Ovary (tissue), 3 donors: ENCODE data around the gene RASA3.

ENCODE experiments used
- CTCF ChIP-seq, 3 donors: fragments of 450-650 bp in 2 of 3; fragments of 200-600 bp in 1 of 3; IDR thresholded peaks; one replicate each; pipeline versions ENCODE4 v1.5.1 to v1.8.0; 2016 to 2022; ENCODE audit warnings: antibody characterized with exemption in 3 of 3, mild to moderate bottlenecking in 1 of 3
- POLR2A ChIP-seq: fragments of 450-650 bp; IDR thresholded peaks from one replicate; pipeline ENCODE4 v1.6.1; 2017; ENCODE audit warnings: antibody characterized with exemption, mild to moderate bottlenecking, moderate library complexity
- donor health status: DM: no; HTN: no; CAD: no.

GRCh38 chr13:114112826-114113322 is 19.5 kb downstream of the RASA3 start:
- no peak for TF ChIP-seq CTCF (IDR thresholded peaks at IDR 0.05)
- no peak for TF ChIP-seq POLR2A
